ENCODE results near the gene RAVER1. TPM values are rescaled to one million over a fixed set of nuclear protein-coding genes. Genes with fewer than 3 reads are reported as not detected.
A peak's percentile ranks its signal among the peaks of the same experiment; 100 is the strongest.

The RAVER1 gene
- total and polyA plus RNA-seq, 2 of the 8 experiments (the other 6 are each of a cell fraction or from before 2014, with no cell fraction given): 5.7 to 70.5 TPM

- Histone ChIP-seq H3K79me2 (ENCODE audit: control insufficient read depth in 1 of 2, insufficient read depth in 2 of 2, low read length in 2 of 2) (no peaks in the 10 kb centered on the region), H2BK12ac (ENCODE audit: low read depth, low read length) (no peak overlapping the region), H4K20me1 (replicated peaks in 1 of 2; ENCODE audit: control insufficient read depth in 1 of 2, insufficient read depth in 2 of 2, low read length in 2 of 2) (peaks cover 0 to 20% of the 10 kb centered on the region in 2 experiments), H3K4ac (replicated peaks; ENCODE audit: insufficient read length, low read depth, low read length) (no peak overlapping the region), H2BK5ac (ENCODE audit: low read depth, low read length) (no peak overlapping the region), H2BK15ac (ENCODE audit: low read length) (no peak overlapping the region), H3K23ac (ENCODE audit: insufficient read length) (no peak overlapping the region), H3K9ac (replicated peaks in 1 of 4; ENCODE audit: extremely low read depth in 1 of 4, low read depth in 3 of 4, low read length in 3 of 4) (no peak overlapping the region), H3K9me3 (ENCODE audit: insufficient read depth in 2 of 2, low read depth in 1 of 2, low read length in 1 of 2) (no peaks in the 10 kb centered on the region), H3K56ac (replicated peaks; ENCODE audit: insufficient read length, low read depth, low read length) (no peak overlapping the region), H3K27me3 (replicated peaks in 1 of 4; ENCODE audit: control insufficient read depth in 3 of 4, extremely low read depth in 1 of 4, insufficient read depth in 3 of 4, low read length in 3 of 4) (peaks cover 52 to 74% (median 64%) of the 10 kb centered on the region in 4 experiments), H3K18ac (ENCODE audit: extremely low read depth, low read length) (no peak overlapping the region; the same call in 1 of the 2 replicates), H4K91ac (replicated peaks; ENCODE audit: insufficient read length, low read length) (no peak overlapping the region), H3K27ac (ENCODE audit: low read depth, low read length) (no peak overlapping the region), H4K8ac (ENCODE audit: extremely low read depth, insufficient read depth, low read length) (peak overlapping the region; percentile 72), H2AK5ac (ENCODE audit: low read depth, low read length) (no peak overlapping the region), H4K5ac (ENCODE audit: insufficient read length, low read depth, low read length) (no peak overlapping the region), H3K4me3 (ENCODE audit: extremely low read depth in 1 of 4, insufficient read depth in 2 of 4, low read depth in 3 of 4, low read length in 4 of 4) (peak overlapping the region; percentile 38 to 67 (median 60)), H3K4me1 (replicated peaks in 1 of 4; ENCODE audit: control insufficient read depth in 3 of 4, insufficient read depth in 4 of 4, low read length in 3 of 4) (peaks cover 0 to 43% (median 22%) of the 10 kb centered on the region in 4 experiments; a peak in 6 of 7 replicates), H3K23me2 (ENCODE audit: low read depth, low read length) (peaks cover 31% of the 10 kb centered on the region; the same call in 1 of the 2 replicates), H3K36me3 (ENCODE audit: control insufficient read depth in 2 of 4, insufficient read depth in 4 of 4, low read length in 3 of 4) (no peaks in the 10 kb centered on the region), H2AFZ (ENCODE audit: low read length) (no peak overlapping the region; the same call in 1 of the 2 replicates), H3K79me1 (ENCODE audit: low read depth, low read length) (no peaks in the 10 kb centered on the region), H2BK120ac (replicated peaks; ENCODE audit: low read depth, low read length) (no peak overlapping the region), H3K4me2 (ENCODE audit: insufficient read depth in 1 of 2, low read depth in 2 of 2, low read length in 2 of 2) (peak overlapping the region; percentile 81 to 100), H3K14ac (ENCODE audit: insufficient read length) (no peak overlapping the region), H2BK20ac (ENCODE audit: low read length) (no peak overlapping the region)
- CTCF ChIA-PET (ENCODE audit: partially characterized antibody): interaction anchor here (0.8 to 11.6 kb wide), 17 partner anchors 9 to 203 kb away, joined by 3 to 94 read pairs (median 5); partner anchors contain the start of genes CDC37, ICAM1, RAVER1 and ZGLP1
- DNase-seq (ENCODE audit: low read depth in 1 of 2, low spot score in 2 of 2) (peak in 1 of 2 experiments; percentile 93), FAIRE-seq (no peak)
- POLR2A ChIA-PET (ENCODE audit: partially characterized antibody): interaction anchor here (0.8 to 3.4 kb wide), 16 partner anchors 9 to 113 kb away, joined by 3 to 15 read pairs (median 4); partner anchors contain the start of genes FDX2, ICAM1, MRPL4 and RAVER1
- WGBS, 2 experiments (ENCODE audit: extremely low coverage in 1 of 2, insufficient coverage in 1 of 2, insufficient read length in 1 of 2, insufficient replicate concordance in 2 of 2, low coverage in 1 of 2, low lambda C conversion rate in 2 of 2, missing lambda C conversion rate in 1 of 2): 1% methylated on average over 38 of the region's 50 CpGs; no CpG with 5 or more reads in 1 of the 2 experiments
- 0 out of 2 replicates have a peak, but pooled peaks have one; percentile 22 for TF ChIP-seq JUND (IDR thresholded peaks at IDR 0.05; ENCODE audit: low read length)
- TF ChIP-seq EGR1 (IDR thresholded peaks at IDR 0.05; ENCODE audit: borderline replicate concordance, low read depth, low read length): no peak
- TF ChIP-seq SIX5 (IDR thresholded peaks at IDR 0.05; ENCODE audit: low read depth, low read length): no peak
- TF ChIP-seq KDM4A (IDR thresholded peaks at IDR 0.05; ENCODE audit: low read depth, low read length, severe bottlenecking): peak; percentile 44
- no peak for TF ChIP-seq SP2 (IDR thresholded peaks at IDR 0.05; ENCODE audit: low read length)
- peak; percentile 88 for TF ChIP-seq E2F6 (IDR thresholded peaks at IDR 0.05)
- 0 out of 2 replicates have a peak, but pooled peaks have one; percentile 47 for TF ChIP-seq GTF2F1 (IDR thresholded peaks at IDR 0.05; ENCODE audit: borderline replicate concordance, low read depth, low read length)
- peak; percentile 65 for TF ChIP-seq USF2 (IDR thresholded peaks at IDR 0.05; ENCODE audit: low read length)
- peak; percentile 93 for TF ChIP-seq CREB1 (IDR thresholded peaks at IDR 0.05)
- TF ChIP-seq, protein P1, sequence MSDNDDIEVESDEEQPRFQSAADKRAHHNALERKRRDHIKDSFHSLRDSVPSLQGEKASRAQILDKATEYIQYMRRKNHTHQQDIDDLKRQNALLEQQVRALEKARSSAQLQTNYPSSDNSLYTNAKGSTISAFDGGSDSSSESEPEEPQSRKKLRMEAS (IDR thresholded peaks at IDR 0.05): peak; percentile 94
Observed at GRCh38 chr19:10289167-10289835, 44.0 kb downstream of the RAVER1 start.

Data from H1 (cell line).